HL-60 (cell line): ENCODE data around the gene ARL6IP5.

Experiments used
- DNase-seq, 2 experiments: peaks; one replicate each; pipeline ENCODE4 v3.0.0-alpha.2; 2010 to 2020; ENCODE audit warnings: low read depth in 1 of 2, low spot score in 1 of 2
- H3K27ac ChIP-seq: fragments of 250-450 bp; sonication (Bioruptor Pico); replicated peaks from 2 replicates; pipeline ENCODE4 v1.5.1; 2020; ENCODE audit warnings: mild to moderate bottlenecking, moderate library complexity
- H3K27me3 ChIP-seq: fragments of 250-450 bp; sonication (Bioruptor Pico); 2 replicates; pipeline ENCODE4 v1.5.1; 2021; ENCODE audit warnings: mild to moderate bottlenecking, moderate library complexity; ENCODE audit not compliant: insufficient read depth, poor library complexity, severe bottlenecking
- H3K4me3 ChIP-seq: replicated peaks from 2 replicates; pipeline ENCODE4 v1.5.1; 2011; ENCODE audit warnings: mild to moderate bottlenecking, control low read depth, low read length; ENCODE audit not compliant: insufficient read depth
- GABPA ChIP-seq: IDR thresholded peaks from 2 replicates; pipeline ENCODE4 v1.6.1; 2012; ENCODE audit warnings: low read depth
- POLR2AphosphoS5 ChIP-seq: IDR thresholded peaks from 2 replicates; pipeline ENCODE4 v1.6.1; 2012; ENCODE audit warnings: low read depth
- SPI1 ChIP-seq: IDR thresholded peaks from 2 replicates; pipeline ENCODE4 v1.6.1; 2012; ENCODE audit warnings: low read depth, mild to moderate bottlenecking, borderline replicate concordance
- microRNA-seq: library from miRNA; unstranded; fragments of <30 nt; microRNA quantifications from one replicate; pipeline ENCODE4, GENCODE V29; 2018
- TF ChIP-seq, protein P1 (sequence below): IDR thresholded peaks from one replicate; pipeline ENCODE4 v1.5.1; 2011; ENCODE audit warnings: low read length, control low read depth, inconsistent platforms; ENCODE audit not compliant: insufficient read depth
- TF ChIP-seq, protein P2 (sequence below): IDR thresholded peaks from 2 replicates; pipeline ENCODE4 v1.6.1; 2012; ENCODE audit warnings: low read depth; ENCODE audit not compliant: insufficient replicate concordance

The ARL6IP5 gene

DNA sequence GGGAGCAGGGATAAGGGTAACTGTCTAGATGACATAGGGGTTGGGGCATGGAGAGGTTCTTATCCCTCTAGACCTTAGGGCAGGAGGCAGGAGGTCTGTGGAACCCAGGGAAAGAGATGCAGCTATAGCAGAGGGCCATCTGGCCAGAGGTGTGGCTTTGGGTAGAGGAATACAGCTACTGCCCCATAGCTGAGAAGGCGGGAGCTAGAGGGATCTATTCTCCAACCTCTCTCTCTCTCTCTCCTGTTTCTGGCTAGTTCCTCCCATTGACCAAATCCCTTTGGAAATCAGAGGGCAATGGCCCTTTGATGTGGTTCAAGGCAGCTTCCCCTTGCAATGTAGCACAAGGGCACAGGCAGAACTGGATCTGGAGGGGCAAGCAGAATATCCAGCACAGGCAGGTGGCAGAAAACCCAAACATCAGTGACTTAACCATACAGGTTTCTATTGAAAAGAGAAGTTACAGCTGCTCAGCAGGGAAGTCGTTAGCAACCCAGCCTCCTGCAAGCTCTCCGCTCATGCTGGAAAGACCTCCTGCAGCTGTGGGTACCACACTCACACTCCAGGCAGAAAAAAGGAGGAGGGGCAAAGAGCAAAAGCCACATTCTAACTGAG is 60.0 kb downstream of the ARL6IP5 start:
- Histone ChIP-seq H3K27me3 (no peaks in the 10 kb centered on the region), H3K27ac (no peak overlapping the region), H3K4me3 (no peak overlapping the region)
- TF ChIP-seq, protein P1, sequence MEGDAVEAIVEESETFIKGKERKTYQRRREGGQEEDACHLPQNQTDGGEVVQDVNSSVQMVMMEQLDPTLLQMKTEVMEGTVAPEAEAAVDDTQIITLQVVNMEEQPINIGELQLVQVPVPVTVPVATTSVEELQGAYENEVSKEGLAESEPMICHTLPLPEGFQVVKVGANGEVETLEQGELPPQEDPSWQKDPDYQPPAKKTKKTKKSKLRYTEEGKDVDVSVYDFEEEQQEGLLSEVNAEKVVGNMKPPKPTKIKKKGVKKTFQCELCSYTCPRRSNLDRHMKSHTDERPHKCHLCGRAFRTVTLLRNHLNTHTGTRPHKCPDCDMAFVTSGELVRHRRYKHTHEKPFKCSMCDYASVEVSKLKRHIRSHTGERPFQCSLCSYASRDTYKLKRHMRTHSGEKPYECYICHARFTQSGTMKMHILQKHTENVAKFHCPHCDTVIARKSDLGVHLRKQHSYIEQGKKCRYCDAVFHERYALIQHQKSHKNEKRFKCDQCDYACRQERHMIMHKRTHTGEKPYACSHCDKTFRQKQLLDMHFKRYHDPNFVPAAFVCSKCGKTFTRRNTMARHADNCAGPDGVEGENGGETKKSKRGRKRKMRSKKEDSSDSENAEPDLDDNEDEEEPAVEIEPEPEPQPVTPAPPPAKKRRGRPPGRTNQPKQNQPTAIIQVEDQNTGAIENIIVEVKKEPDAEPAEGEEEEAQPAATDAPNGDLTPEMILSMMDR = no peak
- TF ChIP-seq GABPA (no peak), SPI1 (peak; percentile 21; the same call in 1 of the 2 replicates)
- TF ChIP-seq, protein P2, sequence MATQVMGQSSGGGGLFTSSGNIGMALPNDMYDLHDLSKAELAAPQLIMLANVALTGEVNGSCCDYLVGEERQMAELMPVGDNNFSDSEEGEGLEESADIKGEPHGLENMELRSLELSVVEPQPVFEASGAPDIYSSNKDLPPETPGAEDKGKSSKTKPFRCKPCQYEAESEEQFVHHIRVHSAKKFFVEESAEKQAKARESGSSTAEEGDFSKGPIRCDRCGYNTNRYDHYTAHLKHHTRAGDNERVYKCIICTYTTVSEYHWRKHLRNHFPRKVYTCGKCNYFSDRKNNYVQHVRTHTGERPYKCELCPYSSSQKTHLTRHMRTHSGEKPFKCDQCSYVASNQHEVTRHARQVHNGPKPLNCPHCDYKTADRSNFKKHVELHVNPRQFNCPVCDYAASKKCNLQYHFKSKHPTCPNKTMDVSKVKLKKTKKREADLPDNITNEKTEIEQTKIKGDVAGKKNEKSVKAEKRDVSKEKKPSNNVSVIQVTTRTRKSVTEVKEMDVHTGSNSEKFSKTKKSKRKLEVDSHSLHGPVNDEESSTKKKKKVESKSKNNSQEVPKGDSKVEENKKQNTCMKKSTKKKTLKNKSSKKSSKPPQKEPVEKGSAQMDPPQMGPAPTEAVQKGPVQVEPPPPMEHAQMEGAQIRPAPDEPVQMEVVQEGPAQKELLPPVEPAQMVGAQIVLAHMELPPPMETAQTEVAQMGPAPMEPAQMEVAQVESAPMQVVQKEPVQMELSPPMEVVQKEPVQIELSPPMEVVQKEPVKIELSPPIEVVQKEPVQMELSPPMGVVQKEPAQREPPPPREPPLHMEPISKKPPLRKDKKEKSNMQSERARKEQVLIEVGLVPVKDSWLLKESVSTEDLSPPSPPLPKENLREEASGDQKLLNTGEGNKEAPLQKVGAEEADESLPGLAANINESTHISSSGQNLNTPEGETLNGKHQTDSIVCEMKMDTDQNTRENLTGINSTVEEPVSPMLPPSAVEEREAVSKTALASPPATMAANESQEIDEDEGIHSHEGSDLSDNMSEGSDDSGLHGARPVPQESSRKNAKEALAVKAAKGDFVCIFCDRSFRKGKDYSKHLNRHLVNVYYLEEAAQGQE = no peak
- peak in 1 of 2 experiments; percentile 42 for DNase-seq

- TF ChIP-seq GABPA (no peak), POLR2AphosphoS5 (no peak), SPI1 (no peak)
- TF ChIP-seq, protein P1 = no peak
- TF ChIP-seq, protein P2 = no peak
- DNase-seq = no peak
- H3K27me3 ChIP-seq = no peaks in the 10 kb centered on the region
Measured at GRCh38 chr3:69145688-69146087, 61.0 kb downstream of the ARL6IP5 start.

DNA sequence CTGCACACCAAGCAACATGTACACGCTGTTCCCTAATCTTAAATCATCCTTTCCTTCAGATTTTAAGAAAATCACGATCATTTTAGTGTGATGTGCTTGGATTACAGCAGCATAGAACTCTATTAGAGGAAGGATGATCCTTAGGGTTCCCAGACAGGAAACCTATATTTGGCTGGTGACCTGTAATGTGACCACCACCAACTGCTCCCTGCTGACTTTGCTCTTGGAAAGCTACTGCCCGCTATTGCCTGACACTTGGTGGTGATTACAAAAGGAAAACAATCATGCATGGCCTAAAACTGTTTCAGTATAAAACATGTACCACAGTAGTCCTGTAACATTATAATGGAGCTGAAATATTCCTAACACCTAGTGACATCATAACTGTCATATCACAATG is 64.8 kb downstream of the ARL6IP5 start:
- TF ChIP-seq SPI1 (no peak), GABPA (no peak), POLR2AphosphoS5 (no peak)
- TF ChIP-seq, protein P2 = no peak
- TF ChIP-seq, protein P1 = no peak
- Histone ChIP-seq H3K27me3 (peaks cover 3% of the 10 kb centered on the region), H3K27ac (no peak overlapping the region), H3K4me3 (no peak overlapping the region)
- no peak for DNase-seq

More at GRCh38 chr3:69145688-69146087, 61.0 kb downstream of the ARL6IP5 start:
- Histone ChIP-seq H3K27ac (no peak overlapping the region), H3K4me3 (no peak overlapping the region)

Small RNA genes within 50 kb of the gene (microRNA-seq; reads per million reads assigned to microRNA genes)
- gene MIR3136 = 9.3 reads per million, percentile 30 among the genes with 10 or more reads in this experiment
